Neural cell (in vitro differentiated cells): ENCODE results near the gene ADGRF5. TPM values are rescaled to one million over a fixed set of nuclear protein-coding genes. Genes with fewer than 3 reads are reported as not detected.
"Not testable (repeated sequence)": the region's sequence is repeated elsewhere in the genome, so short reads cannot be mapped to it uniquely, and the experiment has no call there.

ENCODE experiments used
- H2AFZ ChIP-seq: fragments of 200-600, 300-800 bp; sonication (generic), shearing (Covaris generic); 2 replicates; pipeline ENCODE4 v1.6.0; 2014; ENCODE audit warnings: low read depth, mild to moderate bottlenecking, antibody characterized with exemption, low read length, moderate library complexity
- H3F3A ChIP-seq: fragments of 200-600 bp; shearing (Covaris generic); 2 replicates; pipeline ENCODE4 v1.6.1; 2016; ENCODE audit warnings: mild to moderate bottlenecking, moderate library complexity, mixed read lengths, antibody characterized with exemption, low read length; ENCODE audit not compliant: insufficient read depth, poor library complexity, severe bottlenecking
- H3K27ac ChIP-seq: fragments of 200-600, 300-800 bp; sonication (generic), shearing (Covaris generic); 2 replicates; pipeline ENCODE4 v1.5.1; 2014; ENCODE audit warnings: mild to moderate bottlenecking, low read length, moderate library complexity
- H3K27me3 ChIP-seq: fragments of 300-800, 200-600 bp; sonication (generic), shearing (Covaris generic); 2 replicates; pipeline ENCODE4 v1.6.0; 2014; ENCODE audit warnings: mild to moderate bottlenecking, low read depth, low read length, moderate library complexity; ENCODE audit not compliant: insufficient read depth
- H3K36me3 ChIP-seq: fragments of 300-800, 200-600 bp; sonication (generic), shearing (Covaris generic); 2 replicates; pipeline ENCODE4 v1.5.1; 2014; ENCODE audit warnings: mild to moderate bottlenecking, antibody characterized with exemption, low read length, moderate library complexity; ENCODE audit not compliant: insufficient read depth
- H3K4me2 ChIP-seq: fragments of 300-800, 200-600 bp; sonication (generic), shearing (Covaris generic); 2 replicates; pipeline ENCODE4 v1.6.0; 2014; ENCODE audit warnings: mild to moderate bottlenecking, low read length
- H3K4me3 ChIP-seq: fragments of 300-800, 200-600 bp; sonication (generic), shearing (Covaris generic); 2 replicates; pipeline ENCODE4 v1.5.1; 2014; ENCODE audit warnings: mild to moderate bottlenecking, low read length, moderate library complexity
- H3K79me2 ChIP-seq: fragments of 200-600 bp; shearing (Covaris generic); replicated peaks from 2 replicates; pipeline ENCODE4 v1.6.0; 2014; ENCODE audit warnings: mild to moderate bottlenecking, low read length, moderate library complexity; ENCODE audit not compliant: insufficient read depth
- H3K9ac ChIP-seq: fragments of 300-800, 200-600 bp; sonication (generic), shearing (Covaris generic); 2 replicates; pipeline ENCODE4 v1.6.1; 2016; ENCODE audit warnings: mild to moderate bottlenecking, low read length, mixed read lengths
- H3K9me2 ChIP-seq: fragments of 200-600 bp; shearing (Covaris generic); 2 replicates; pipeline ENCODE4 v1.6.1; 2016; ENCODE audit warnings: mild to moderate bottlenecking, low read length, mixed read lengths; ENCODE audit not compliant: insufficient read depth
- H3K9me3 ChIP-seq: fragments of 200-600, 300-800 bp; sonication (generic), shearing (Covaris generic); 2 replicates; pipeline ENCODE4 v1.6.1; 2016; ENCODE audit warnings: mild to moderate bottlenecking, mixed run types, low read length, moderate library complexity, mixed read lengths
- H4K20me1 ChIP-seq: fragments of 200-600 bp; shearing (Covaris generic); 2 replicates; pipeline ENCODE4 v1.6.1; 2016; ENCODE audit warnings: mild to moderate bottlenecking, mixed run types; ENCODE audit not compliant: insufficient read depth
- EP300 ChIP-seq: fragments of 450-650 bp; conservative IDR thresholded peaks from 2 replicates; pipeline ENCODE4 v1.6.1; 2014; ENCODE audit warnings: antibody characterized with exemption, mild to moderate bottlenecking, moderate library complexity; ENCODE audit not compliant: poor library complexity, severe bottlenecking
- EZH2 ChIP-seq: fragments of 200-600, 300-800 bp; shearing (Covaris generic), sonication (generic); IDR thresholded peaks from 2 replicates; pipeline ENCODE4 v1.6.1; 2014; ENCODE audit warnings: antibody characterized with exemption, low read length, borderline replicate concordance, mild to moderate bottlenecking; ENCODE audit not compliant: insufficient read depth, poor library complexity, severe bottlenecking
- MXI1 ChIP-seq: fragments of 450-650 bp; conservative IDR thresholded peaks from 2 replicates; pipeline ENCODE4 v1.6.1; 2014; ENCODE audit warnings: antibody characterized with exemption, mild to moderate bottlenecking; ENCODE audit not compliant: poor library complexity, severe bottlenecking
- POLR2AphosphoS5 ChIP-seq: IDR thresholded peaks from 2 replicates; pipeline ENCODE4 v1.6.1; 2012
- RAD21 ChIP-seq: fragments of 450-650 bp; conservative IDR thresholded peaks from 2 replicates; pipeline ENCODE4 v1.6.1; 2014; ENCODE audit warnings: antibody characterized with exemption, mild to moderate bottlenecking, moderate library complexity
- REST ChIP-seq: IDR thresholded peaks from 2 replicates; pipeline ENCODE4 v1.6.1; 2012; ENCODE audit warnings: borderline replicate concordance
- SMC3 ChIP-seq: fragments of 450-650 bp; conservative IDR thresholded peaks from 2 replicates; pipeline ENCODE4 v1.6.1; 2014; ENCODE audit warnings: antibody characterized with exemption, mild to moderate bottlenecking, moderate library complexity; ENCODE audit not compliant: poor library complexity
- TAF1 ChIP-seq: IDR thresholded peaks from 2 replicates; pipeline ENCODE4 v1.6.1; 2012; ENCODE audit warnings: low read depth
- polyA plus RNA-seq: library from polyadenylated mRNA; depleted of rRNA; stranded (reverse); fragments of >200 nt; gene quantifications from 2 replicates; pipeline ENCODE4 v1.2.3, GENCODE V29; 2014
- TF ChIP-seq, protein P1 (sequence below): fragments of 450-650 bp; IDR thresholded peaks from 2 replicates; pipeline ENCODE4 v1.5.1; 2014; ENCODE audit warnings: antibody characterized with exemption, mild to moderate bottlenecking, moderate library complexity; ENCODE audit not compliant: poor library complexity, severe bottlenecking

ADGRF5 gene
- polyA plus RNA-seq, 1 donor from 2014 or later = not detected

DNA sequence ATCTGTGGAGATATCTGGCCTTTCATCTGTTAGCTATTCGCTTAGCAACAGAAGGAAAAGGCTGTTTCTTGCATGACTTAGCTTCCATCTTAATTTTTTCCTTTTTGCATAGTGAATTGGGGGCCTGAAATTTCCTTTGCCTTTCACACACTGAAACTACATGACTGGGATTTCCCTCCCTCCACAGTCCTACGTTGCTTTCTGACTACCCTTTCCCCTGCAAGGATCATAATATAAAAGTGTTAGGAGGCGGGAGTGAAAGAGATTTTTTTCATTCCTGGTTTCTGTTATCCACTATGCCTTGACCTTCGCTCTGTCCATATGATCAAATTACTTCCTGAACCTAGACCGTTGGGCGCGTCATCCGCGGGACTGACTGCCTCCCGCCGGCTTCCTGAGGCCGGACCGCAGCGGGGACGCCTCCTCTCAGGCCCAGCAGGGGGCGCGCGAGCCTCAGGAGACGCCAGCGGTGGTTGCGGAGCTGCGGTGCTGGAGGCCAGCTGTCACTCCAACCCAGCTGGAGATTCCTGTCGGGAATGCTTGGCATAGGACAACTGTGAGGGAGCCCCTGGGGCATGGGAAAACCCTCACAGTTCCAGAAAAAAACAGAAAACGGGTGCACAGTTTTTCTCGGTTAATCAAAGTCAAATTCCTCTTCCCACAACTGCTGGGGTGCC is 72.9 kb downstream of the ADGRF5 start:
- Histone ChIP-seq H3K4me3 (peak overlapping the region; percentile 38), H3K9ac (no peak overlapping the region), H3K9me3 (no peaks in the 10 kb centered on the region), H3K9me2 (no peaks in the 10 kb centered on the region), H3K27ac (no peak overlapping the region), H3K36me3 (no peaks in the 10 kb centered on the region), H4K20me1 (no peaks in the 10 kb centered on the region), H3K4me2 (no peak overlapping the region), H3K27me3 (no peaks in the 10 kb centered on the region), H3F3A (no peaks in the 10 kb centered on the region), H3K79me2 (no peaks in the 10 kb centered on the region), H2AFZ (no peak overlapping the region)
- TF ChIP-seq POLR2AphosphoS5 (peak; percentile 48), RAD21 (peak; percentile 90), EZH2 (no peak), TAF1 (no peak), REST (peak; percentile 98), SMC3 (peak; percentile 95), MXI1 (no peak), EP300 (peak; percentile 13)
- TF ChIP-seq, protein P1, sequence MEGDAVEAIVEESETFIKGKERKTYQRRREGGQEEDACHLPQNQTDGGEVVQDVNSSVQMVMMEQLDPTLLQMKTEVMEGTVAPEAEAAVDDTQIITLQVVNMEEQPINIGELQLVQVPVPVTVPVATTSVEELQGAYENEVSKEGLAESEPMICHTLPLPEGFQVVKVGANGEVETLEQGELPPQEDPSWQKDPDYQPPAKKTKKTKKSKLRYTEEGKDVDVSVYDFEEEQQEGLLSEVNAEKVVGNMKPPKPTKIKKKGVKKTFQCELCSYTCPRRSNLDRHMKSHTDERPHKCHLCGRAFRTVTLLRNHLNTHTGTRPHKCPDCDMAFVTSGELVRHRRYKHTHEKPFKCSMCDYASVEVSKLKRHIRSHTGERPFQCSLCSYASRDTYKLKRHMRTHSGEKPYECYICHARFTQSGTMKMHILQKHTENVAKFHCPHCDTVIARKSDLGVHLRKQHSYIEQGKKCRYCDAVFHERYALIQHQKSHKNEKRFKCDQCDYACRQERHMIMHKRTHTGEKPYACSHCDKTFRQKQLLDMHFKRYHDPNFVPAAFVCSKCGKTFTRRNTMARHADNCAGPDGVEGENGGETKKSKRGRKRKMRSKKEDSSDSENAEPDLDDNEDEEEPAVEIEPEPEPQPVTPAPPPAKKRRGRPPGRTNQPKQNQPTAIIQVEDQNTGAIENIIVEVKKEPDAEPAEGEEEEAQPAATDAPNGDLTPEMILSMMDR = peak; percentile 96

DNA sequence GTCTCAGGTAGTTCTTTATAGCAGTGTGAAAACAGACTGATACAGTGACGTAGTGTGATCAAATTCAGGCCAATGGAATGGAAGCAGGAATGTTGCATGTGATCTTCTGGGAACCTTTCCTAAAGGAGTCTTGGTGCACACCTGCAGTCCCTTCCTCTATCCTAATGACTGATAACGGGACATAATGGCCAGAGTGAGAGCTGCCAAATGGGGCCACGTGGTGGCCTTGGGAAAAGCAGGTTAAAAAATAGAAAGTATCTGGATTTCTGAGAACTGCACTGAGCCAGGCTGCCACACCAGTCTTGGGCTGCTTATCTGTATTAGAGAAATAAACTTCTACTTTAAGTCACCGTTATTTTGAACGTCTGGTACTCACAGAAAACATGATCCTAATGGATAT is 76.6 kb downstream of the ADGRF5 start:
- no peak overlapping the region for H3K4me2 ChIP-seq
- TF ChIP-seq POLR2AphosphoS5 (no peak), SMC3 (no peak), TAF1 (no peak), EP300 (no peak)
- TF ChIP-seq, protein P1 = no peak
- no peak overlapping the region for H3K4me3 ChIP-seq
- no peak overlapping the region for H2AFZ ChIP-seq
- no peaks in the 10 kb centered on the region for H3F3A ChIP-seq
- H3K27me3 ChIP-seq = no peaks in the 10 kb centered on the region
- no peaks in the 10 kb centered on the region for H3K79me2 ChIP-seq
- no peak overlapping the region for H3K9ac ChIP-seq
- H3K9me3 ChIP-seq = no peaks in the 10 kb centered on the region
- no peaks in the 10 kb centered on the region for H3K36me3 ChIP-seq
- H3K9me2 ChIP-seq = no peaks in the 10 kb centered on the region
- H4K20me1 ChIP-seq = no peaks in the 10 kb centered on the region
- no peak overlapping the region for H3K27ac ChIP-seq

DNA sequence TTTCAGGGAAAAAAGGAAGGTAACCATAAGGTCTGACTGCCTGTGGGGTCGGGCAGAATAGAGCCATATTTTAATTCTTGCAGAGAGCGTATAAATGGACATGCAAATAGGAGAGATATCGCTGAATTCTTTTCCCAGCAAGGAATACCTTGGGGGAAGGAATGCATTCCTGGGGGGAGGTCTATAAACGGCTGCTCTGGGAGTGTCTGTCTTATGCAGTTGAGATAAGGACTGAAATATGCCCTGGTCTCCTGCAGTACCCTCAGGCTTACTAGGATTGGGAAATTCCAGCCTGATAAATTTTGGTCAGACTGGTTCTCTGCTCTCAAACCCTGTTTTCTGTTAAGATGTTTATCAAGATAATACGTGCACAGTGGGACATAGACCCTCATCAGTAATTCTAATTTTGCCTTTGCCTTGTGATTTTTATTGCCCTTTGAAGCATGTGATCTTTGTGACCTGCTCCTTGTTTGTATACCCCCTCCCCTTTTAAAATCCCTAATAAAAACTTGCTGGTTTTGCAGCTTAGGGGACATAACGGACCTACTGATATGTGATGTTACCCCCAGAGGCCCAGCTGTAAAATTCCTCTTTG is 79.4 kb downstream of the ADGRF5 start:
- H3K27me3 ChIP-seq, H3K79me2 ChIP-seq, H3F3A ChIP-seq, H3K9me3 ChIP-seq, H3K36me3 ChIP-seq, H4K20me1 ChIP-seq, H2AFZ ChIP-seq, H3K27ac ChIP-seq, H3K9me2 ChIP-seq, H3K9ac ChIP-seq, H3K4me2 ChIP-seq, H3K4me3 ChIP-seq: not testable (repeated sequence)
